HepG2 (cell line): ENCODE data around the gene PIGO. TPM values are rescaled to one million over a fixed set of nuclear protein-coding genes. Genes with fewer than 3 reads are reported as not detected.

Source experiments
- BRD4 ChIP-seq: sonication (generic); formaldehyde crosslinking; IDR thresholded peaks from 2 replicates; pipeline ENCODE4 v1.4.0; 2020; ENCODE audit warnings: missing genetic modification reagents
- FOXA3 ChIP-seq: IDR thresholded peaks from 2 replicates; pipeline ENCODE4 v1.6.1; 2016; ENCODE audit warnings: missing genetic modification reagents, missing compliant biosample characterization
- NKX3-1 ChIP-seq: sonication (generic); formaldehyde crosslinking; IDR thresholded peaks from 2 replicates; pipeline ENCODE4 v1.5.0; 2020; ENCODE audit warnings: missing genetic modification reagents
- NONO ChIP-seq, 2 experiments: fragments of 450-650 bp in 1 of 2; sonication (generic) in 1 of 2; formaldehyde crosslinking in 1 of 2; IDR thresholded peaks in 1 of 2; conservative IDR thresholded peaks in 1 of 2; 2 replicates each; pipeline versions ENCODE4 v1.6.1 to v1.8.0; 2017 to 2022; ENCODE audit warnings: mild to moderate bottlenecking in 1 of 2, missing genetic modification reagents in 1 of 2, moderate library complexity in 1 of 2
- PLSCR1 ChIP-seq: sonication (generic); formaldehyde crosslinking; IDR thresholded peaks from 2 replicates; pipeline ENCODE4 v1.5.0; 2020; ENCODE audit warnings: missing genetic modification reagents, mild to moderate bottlenecking, borderline replicate concordance
- U2AF2 ChIP-seq: fragments of 200-400 bp; formaldehyde crosslinking; IDR thresholded peaks from 2 replicates; pipeline ENCODE4 v1.6.1; 2017; ENCODE audit warnings: low read depth, mild to moderate bottlenecking, low read length
- ZNF407 ChIP-seq: sonication (generic); formaldehyde crosslinking; IDR thresholded peaks from one replicate; pipeline ENCODE4 v1.5.1; 2020; ENCODE audit warnings: mild to moderate bottlenecking, missing genetic modification reagents; ENCODE audit errors: not compliant biosample characterization
- ZSCAN30 ChIP-seq: sonication (generic); formaldehyde crosslinking; IDR thresholded peaks from 2 replicates; pipeline ENCODE4 v1.5.0; 2020; ENCODE audit warnings: mild to moderate bottlenecking, missing genetic modification reagents
- polyA plus RNA-seq, 8 experiments: library from polyadenylated mRNA; depleted of rRNA in 3 of 8; stranded (reverse) in 7 of 8; unstranded in 1 of 8; fragments of >200 nt; fragmentation: Illumina TruSeq in 4 of 8; extraction: Trizol in 4 of 8; gene quantifications; 2 replicates each; pipeline versions ENCODE4 v1.2.1 to v1.2.3, GENCODE V29; 2011 to 2016; ENCODE audit warnings: low read depth in 4 of 8, missing spikeins in 1 of 8, mixed read lengths in 1 of 8; ENCODE audit not compliant: insufficient read depth in 1 of 8
- total RNA-seq, 5 experiments: library from RNA; depleted of rRNA; stranded (reverse); fragments of >200 nt; fragmentation: Illumina TruSeq; extraction: Trizol; gene quantifications; 2 replicates each; pipeline ENCODE4 v1.2.3, GENCODE V29; 2016; ENCODE audit warnings: low read depth in 1 of 5

The PIGO gene
- total and polyA plus RNA-seq, 2 of the 13 experiments (the other 11 are each of a cell fraction or from before 2014, with no cell fraction given), result 20.5 to 26.2 TPM

GRCh38 chr9:35108461-35108860 lies 12.1 kb upstream of the PIGO start (continued):
- TF ChIP-seq ZNF407 (CRISPR knock-in tag) (no peak), PLSCR1 (CRISPR knock-in tag) (no peak), ZSCAN30 (CRISPR knock-in tag) (no peak), BRD4 (no peak), FOXA3 (CRISPR knock-in tag) (no peak), NONO (IDR thresholded peaks at IDR 0.05) (no peak), NONO (CRISPR knock-in tag; conservative IDR thresholded peaks at IDR 0.05) (no peak), NKX3-1 (CRISPR knock-in tag) (no peak), U2AF2 (no peak)
